PC-3 (cell line): ENCODE results near the gene ADM5. TPM values are rescaled to one million over a fixed set of nuclear protein-coding genes. Genes with fewer than 3 reads are reported as not detected.
A peak's percentile ranks its signal among the peaks of the same experiment; 100 is the strongest.

ENCODE experiments used
- ATAC-seq: fragments of 200-7000 bp; cut with Tn5 transposase; 2 replicates; pipeline ENCODE4 v1.9.1; 2020; ENCODE audit warnings: mild to moderate bottlenecking, moderate library complexity
- BruUV-seq: library from RNA; stranded (reverse); fragments of 400-500 nt; replicated peaks from 2 replicates; lab custom pipeline; 2021; lab: Mats Ljungman, UMichigan
- CTCF ChIA-PET: fragments of 300-600 bp; sonication (Branson Sonifier 250); formaldehyde crosslinking; loops from one replicate; lab custom pipeline; 2022; ENCODE audit warnings: antibody characterized with exemption; lab: Charles Lee
- POLR2A ChIA-PET: fragments of 300-600 bp; sonication (Branson Sonifier 250); formaldehyde crosslinking; loops from one replicate; lab custom pipeline; 2022; ENCODE audit warnings: antibody characterized with exemption; ENCODE audit not compliant: unreplicated experiment; lab: Charles Lee
- DNase-seq: peaks from one replicate; pipeline ENCODE4 v3.0.0-alpha.2; 2015
- H2AFZ ChIP-seq: fragments of 300-600 bp; sonication (generic); 2 replicates; pipeline ENCODE4 v1.6.0; 2016; ENCODE audit warnings: antibody characterized with exemption, low read length
- H3F3A ChIP-seq: fragments of 300-600 bp; sonication (generic); one replicate; pipeline ENCODE4 v1.6.0; 2017; ENCODE audit warnings: antibody characterized with exemption, low read length, control low read depth, mild to moderate bottlenecking; ENCODE audit not compliant: unreplicated experiment
- H3K27ac ChIP-seq: fragments of 300-600 bp; sonication (generic); 2 replicates; pipeline ENCODE4 v1.5.1; 2016; ENCODE audit warnings: mild to moderate bottlenecking, low read length
- H3K27me3 ChIP-seq: fragments of 300-600 bp; sonication (generic); 2 replicates; pipeline ENCODE4 v1.6.1; 2016; ENCODE audit warnings: low read length, mixed read lengths
- H3K36me3 ChIP-seq: fragments of 300-600 bp; sonication (generic); 2 replicates; pipeline ENCODE4 v1.6.1; 2016; ENCODE audit warnings: low read depth, mixed run types, low read length, mixed read lengths
- H3K4me1 ChIP-seq: fragments of 300-600 bp; sonication (generic); 2 replicates; pipeline ENCODE4 v1.5.1; 2016; ENCODE audit warnings: low read length; ENCODE audit not compliant: insufficient read depth
- H3K4me2 ChIP-seq: fragments of 300-600 bp; sonication (generic); 2 replicates; pipeline ENCODE4 v1.6.0; 2016; ENCODE audit warnings: low read length
- H3K4me3 ChIP-seq: fragments of 300-600 bp; sonication (generic); 2 replicates; pipeline ENCODE4 v1.5.1; 2016; ENCODE audit warnings: mild to moderate bottlenecking, low read length, mixed read lengths
- H3K79me2 ChIP-seq: fragments of 300-600 bp; sonication (generic); 2 replicates; pipeline ENCODE4 v1.6.1; 2017; ENCODE audit warnings: low read length, mixed read lengths
- H3K9ac ChIP-seq: fragments of 300-600 bp; sonication (generic); 2 replicates; pipeline ENCODE4 v1.6.0; 2016; ENCODE audit warnings: mild to moderate bottlenecking, low read length
- H3K9me2 ChIP-seq: fragments of 300-600 bp; sonication (generic); replicated peaks from 2 replicates; pipeline ENCODE4 v1.6.1; 2016; ENCODE audit warnings: mixed run types, low read length, mixed read lengths
- H3K9me3 ChIP-seq: fragments of 300-600 bp; sonication (generic); 2 replicates; pipeline ENCODE4 v1.6.1; 2016; ENCODE audit warnings: low read length, mixed read lengths
- H4K20me1 ChIP-seq: fragments of 300-600 bp; sonication (generic); 2 replicates; pipeline ENCODE4 v1.6.1; 2016; ENCODE audit warnings: low read length, mixed read lengths
- CTCF ChIP-seq: fragments of 300-600 bp; sonication (generic); conservative IDR thresholded peaks from 2 replicates; pipeline ENCODE4 v1.5.1; 2017; ENCODE audit warnings: antibody characterized with exemption, low read depth, mild to moderate bottlenecking, low read length
- EZH2 ChIP-seq: fragments of 300-600 bp; sonication (generic); IDR thresholded peaks from one replicate; pipeline ENCODE4 v1.6.1; 2017; ENCODE audit warnings: antibody characterized with exemption, mild to moderate bottlenecking, low read length; ENCODE audit not compliant: unreplicated experiment
- EZH2phosphoT487 ChIP-seq: fragments of 300-600 bp; sonication (generic); IDR thresholded peaks from 2 replicates; pipeline ENCODE4 v1.6.1; 2018; ENCODE audit warnings: mild to moderate bottlenecking, antibody characterized with exemption, low read length, borderline replicate concordance
- intact Hi-C: fragments of 100-400 bp; cut with micrococcal nuclease; formaldehyde crosslinking; loops from 2 replicates; pipeline ENCODE4 v1.9.0; 2023
- total RNA-seq: library from RNA; depleted of rRNA; stranded (reverse); fragments of >200 nt; gene quantifications from 2 replicates; pipeline ENCODE4 v1.2.3, GENCODE V29; 2014

Gene ADM5
- total RNA-seq, 1 experiment from 2014 or later, result 6.3 TPM

- no peaks in the 10 kb centered on the region for H4K20me1 ChIP-seq
- H2AFZ ChIP-seq, result no peak overlapping the region
- DNase-seq, result no peak
- H3F3A ChIP-seq, result peaks cover 3% of the 10 kb centered on the region
- peak overlapping the region; percentile 96 for H3K4me2 ChIP-seq
- H3K36me3 ChIP-seq, result peaks cover 11% of the 10 kb centered on the region; the same call in 1 of the 2 replicates
- H3K4me1 ChIP-seq, result peaks cover 42% of the 10 kb centered on the region
- TF ChIP-seq EZH2phosphoT487 (no peak), CTCF (no peak), EZH2 (no peak)
- peak overlapping the region; percentile 98 for H3K4me3 ChIP-seq
- no peak for ATAC-seq
- ChIA-PET POLR2A (no interaction called here), CTCF (no interaction called here)
- no peaks in the 10 kb centered on the region for H3K27me3 ChIP-seq
- H3K79me2 ChIP-seq, result peaks cover 70% of the 10 kb centered on the region
- no TSS peak for BruUV-seq
- H3K9me3 ChIP-seq, result no peaks in the 10 kb centered on the region
- H3K27ac ChIP-seq, result no peak overlapping the region
- no peaks in the 10 kb centered on the region for H3K9me2 ChIP-seq
- peak overlapping the region; percentile 100; the same call in 1 of the 2 replicates for H3K9ac ChIP-seq
- intact Hi-C loops, result no loop called here
These were observed 45.9 kb upstream of the ADM5 start for GRCh38 chr19:49643466-49643865.

GRCh38 chr19:49645592-49645991 lies 43.8 kb upstream of the ADM5 start:
- Histone ChIP-seq H3K4me3 (no peak overlapping the region), H3K27ac (no peak overlapping the region), H4K20me1 (no peaks in the 10 kb centered on the region), H2AFZ (no peak overlapping the region), H3K27me3 (no peaks in the 10 kb centered on the region), H3K4me1 (peaks cover 29% of the 10 kb centered on the region), H3K9ac (no peak overlapping the region), H3K9me3 (no peaks in the 10 kb centered on the region), H3K79me2 (peaks cover 84% of the 10 kb centered on the region), H3F3A (peaks cover 3% of the 10 kb centered on the region), H3K36me3 (peaks cover 20% of the 10 kb centered on the region; the same call in 1 of the 2 replicates), H3K9me2 (no peaks in the 10 kb centered on the region), H3K4me2 (no peak overlapping the region)
- intact Hi-C loops, result no loop called here
- no TSS peak for BruUV-seq
- POLR2A ChIA-PET, result no interaction called here
- ATAC-seq (no peak), DNase-seq (no peak)
- TF ChIP-seq EZH2 (no peak), CTCF (no peak), EZH2phosphoT487 (no peak)
- CTCF ChIA-PET, result no interaction called here

GRCh38 chr19:49645995-49646394 lies 43.4 kb upstream of the ADM5 start:
- Histone ChIP-seq H3K27ac (no peak overlapping the region), H3K79me2 (peaks cover 83% of the 10 kb centered on the region), H3K4me1 (peaks cover 25% of the 10 kb centered on the region), H2AFZ (no peak overlapping the region), H3F3A (peaks cover 2% of the 10 kb centered on the region), H3K9ac (no peak overlapping the region), H3K27me3 (no peaks in the 10 kb centered on the region), H4K20me1 (no peaks in the 10 kb centered on the region), H3K4me2 (no peak overlapping the region), H3K9me3 (no peaks in the 10 kb centered on the region), H3K36me3 (peaks cover 21% of the 10 kb centered on the region; the same call in 1 of the 2 replicates), H3K4me3 (no peak overlapping the region), H3K9me2 (no peaks in the 10 kb centered on the region)
- TF ChIP-seq CTCF (no peak), EZH2 (no peak), EZH2phosphoT487 (no peak)
- POLR2A ChIA-PET, result no interaction called here
- no peak for DNase-seq
- CTCF ChIA-PET, result no interaction called here
- no peak for ATAC-seq
- no TSS peak for BruUV-seq
- intact Hi-C loops, result no loop called here
